Activated T-helper 17 cell treated with anti-CD3 and anti-CD28 coated beads, Interleukin-2, amount 50 U/mL, for 72 hours (primary cell): ENCODE measurements around the gene SSH2. TPM values are rescaled to one million over a fixed set of nuclear protein-coding genes. Genes with fewer than 3 reads are reported as not detected.
"Not testable (repeated sequence)": the region's sequence is repeated elsewhere in the genome, so short reads cannot be mapped to it uniquely, and the experiment has no call there.

Source experiments
- ATAC-seq: fragments of 150-1000 bp; cut with Tn5 transposase; replicated peaks from 2 replicates; pipeline ENCODE4 v1.10.0; 2021; ENCODE audit warnings: mild to moderate bottlenecking, moderate library complexity
- H3K27ac Mint-ChIP-seq: one replicate; pipeline ENCODE4 v1.8.0; 2022; ENCODE audit warnings: mixed read lengths
- H3K27me3 Mint-ChIP-seq: one replicate; pipeline ENCODE4 v1.8.0; 2022; ENCODE audit warnings: mixed read lengths
- H3K36me3 Mint-ChIP-seq: one replicate; pipeline ENCODE4 v1.8.0; 2022; ENCODE audit warnings: low read depth, mild to moderate bottlenecking, mixed read lengths
- H3K4me1 Mint-ChIP-seq: one replicate; pipeline ENCODE4 v1.8.0; 2022; ENCODE audit warnings: mixed read lengths
- H3K4me3 Mint-ChIP-seq: one replicate; pipeline ENCODE4 v1.8.0; 2022; ENCODE audit warnings: mild to moderate bottlenecking, mixed read lengths
- H3K9me3 Mint-ChIP-seq: one replicate; pipeline ENCODE4 v1.8.0; 2022; ENCODE audit warnings: mixed read lengths
- total RNA-seq, 2 donors: library from RNA; stranded (reverse); gene quantifications; one replicate each; pipeline ENCODE4 v1.2.3, GENCODE V29; 2022

The SSH2 gene
- total RNA-seq, 2 donors from 2014 or later, result 49.7 to 50.0 TPM

DNA sequence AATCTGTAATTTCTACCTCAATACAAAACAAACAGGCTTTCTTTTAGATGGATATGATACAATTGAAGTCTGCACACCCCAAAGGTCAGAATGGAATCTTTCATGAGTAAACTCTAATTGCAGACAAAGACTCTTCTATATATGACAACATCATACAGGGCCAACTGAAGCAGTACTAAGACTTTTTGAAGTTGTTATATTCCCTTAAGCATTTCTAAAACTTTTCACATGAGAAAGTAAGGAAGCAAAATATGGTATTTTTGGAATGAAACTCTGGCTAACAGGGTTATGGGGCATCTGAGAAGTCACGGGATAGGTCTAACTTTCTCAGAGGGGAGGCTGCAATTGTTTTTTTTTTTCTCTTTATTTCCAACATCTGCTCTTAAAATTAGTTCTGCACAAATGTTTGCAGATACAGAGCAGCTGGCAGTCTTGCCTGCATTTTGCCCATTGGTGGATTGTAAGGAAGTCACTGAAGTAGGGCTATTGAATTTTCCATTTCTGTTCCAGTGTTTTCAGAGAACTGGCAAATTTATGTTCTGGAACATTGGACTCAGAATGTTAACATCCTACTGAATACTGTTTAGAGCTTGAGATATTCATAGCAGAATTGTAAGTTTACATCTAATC, 59.1 kb downstream of the SSH2 start:
- Mint-ChIP-seq H3K27me3 (no peaks in the 10 kb centered on the region), H3K9me3 (no peaks in the 10 kb centered on the region), H3K27ac (no peak overlapping the region), H3K4me1 (peaks cover 12% of the 10 kb centered on the region), H3K4me3 (no peak overlapping the region), H3K36me3 (no peaks in the 10 kb centered on the region)
- no peak for ATAC-seq

DNA sequence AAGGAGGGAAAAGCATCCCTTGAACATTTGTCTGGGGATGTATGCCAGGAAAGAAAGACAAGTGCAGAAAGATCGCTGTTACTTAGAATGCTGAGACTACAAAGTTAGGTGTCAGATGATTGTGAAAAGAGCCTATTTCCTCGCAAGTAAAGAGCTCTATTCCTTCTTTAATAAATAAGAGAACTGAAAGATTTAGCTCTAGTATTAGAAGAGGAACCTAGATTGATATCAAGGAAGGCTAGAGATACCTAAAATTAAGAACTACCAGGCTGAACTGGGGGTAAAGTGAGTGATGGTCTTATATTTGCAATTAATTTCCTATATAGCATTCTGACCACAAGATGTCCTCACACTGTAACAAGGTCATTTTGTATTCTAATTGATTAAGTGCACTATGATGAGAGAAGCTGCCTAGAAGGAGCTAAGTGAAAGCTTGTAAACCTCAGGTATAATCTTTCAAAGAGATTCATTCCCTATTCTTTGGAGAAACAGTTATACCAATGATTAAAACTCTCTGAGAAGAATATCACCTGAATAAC, 62.3 kb downstream of the SSH2 start:
- Mint-ChIP-seq H3K4me1 (no peaks in the 10 kb centered on the region), H3K4me3 (no peak overlapping the region), H3K36me3 (no peaks in the 10 kb centered on the region), H3K27me3 (no peaks in the 10 kb centered on the region), H3K9me3 (no peaks in the 10 kb centered on the region), H3K27ac (peak overlapping the region; percentile 1)
- no peak for ATAC-seq

DNA sequence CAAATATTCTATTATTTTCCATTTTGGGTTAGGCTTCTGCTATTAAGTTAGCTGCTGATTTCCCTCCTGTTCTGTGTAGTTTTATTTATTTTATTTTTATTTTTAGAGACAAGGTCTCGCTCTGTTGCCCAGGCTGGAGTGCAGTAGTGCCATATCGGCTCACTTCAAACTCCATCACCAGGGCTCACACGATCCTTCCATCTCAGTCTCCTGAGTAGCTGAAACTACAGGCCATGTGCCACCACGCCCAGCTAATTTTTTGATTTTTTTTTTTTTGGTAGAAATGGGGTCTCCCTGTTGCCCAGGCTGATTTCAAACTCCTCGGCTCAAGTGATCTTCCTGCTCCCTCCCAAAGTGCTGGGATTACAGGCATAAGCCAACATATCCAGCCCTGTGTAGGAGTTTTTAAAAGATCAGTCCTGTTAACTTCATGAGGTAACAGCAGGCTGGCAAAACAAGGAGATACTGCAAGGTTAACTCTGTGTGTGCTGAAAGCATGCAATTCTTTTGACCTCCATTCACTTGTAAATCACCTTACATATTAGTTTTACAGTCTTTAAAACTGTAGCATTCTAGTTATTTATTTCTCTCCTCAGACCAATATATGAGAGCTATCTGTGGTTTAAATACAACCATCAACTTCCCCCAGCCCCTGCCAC, 63.2 kb downstream of the SSH2 start:
- Mint-ChIP-seq H3K4me3 (no peak overlapping the region), H3K36me3 (no peaks in the 10 kb centered on the region), H3K27ac (peak overlapping the region; percentile 1), H3K4me1 (no peaks in the 10 kb centered on the region), H3K9me3 (no peaks in the 10 kb centered on the region), H3K27me3 (no peaks in the 10 kb centered on the region)
- ATAC-seq, result no peak

DNA sequence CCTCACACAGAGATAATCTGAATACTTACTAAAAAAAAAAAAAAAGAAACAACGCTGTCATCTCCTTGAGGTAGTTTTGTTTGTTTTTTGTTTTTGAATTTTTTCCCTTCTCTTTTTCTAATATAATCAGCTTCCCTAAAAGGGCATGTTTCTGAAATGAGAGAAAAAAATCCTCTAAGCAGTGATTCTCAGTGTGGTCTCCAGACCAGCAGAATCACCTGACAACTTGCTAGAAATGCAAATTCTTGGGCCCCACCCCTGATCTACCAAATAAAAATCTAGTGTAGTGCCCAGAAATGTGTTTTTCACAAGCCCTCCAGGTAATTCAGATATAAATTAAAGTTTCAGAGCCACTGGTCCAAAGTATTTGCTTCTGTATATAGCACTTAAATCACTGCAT, 65.4 kb downstream of the SSH2 start:
- ATAC-seq, result no peak
- no peaks in the 10 kb centered on the region for H3K36me3 Mint-ChIP-seq
- no peaks in the 10 kb centered on the region for H3K27me3 Mint-ChIP-seq
- H3K4me1 Mint-ChIP-seq, result no peaks in the 10 kb centered on the region
- H3K9me3 Mint-ChIP-seq, result no peaks in the 10 kb centered on the region
- no peak overlapping the region for H3K27ac Mint-ChIP-seq
- no peak overlapping the region for H3K4me3 Mint-ChIP-seq

DNA sequence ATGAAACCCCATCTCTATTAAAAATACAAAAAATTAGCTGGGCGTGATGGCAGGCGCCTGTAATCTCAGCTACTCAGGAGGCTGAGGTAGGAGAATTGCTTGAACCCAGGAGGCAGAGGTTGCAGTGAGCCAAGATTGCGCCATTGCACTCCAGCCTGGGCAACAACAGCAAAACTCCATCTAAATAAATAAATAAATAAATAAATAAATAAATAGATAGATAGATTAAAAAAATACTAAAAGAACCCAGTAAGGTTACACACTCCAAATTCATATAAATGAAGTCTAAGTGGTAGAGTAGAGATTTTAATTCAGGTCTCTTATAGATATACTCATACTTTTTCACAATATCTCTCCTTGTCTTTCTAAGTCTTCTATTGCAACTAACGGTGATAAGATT, 65.9 kb downstream of the SSH2 start:
- ATAC-seq, H3K27ac Mint-ChIP-seq, H3K4me3 Mint-ChIP-seq, H3K36me3 Mint-ChIP-seq, H3K9me3 Mint-ChIP-seq, H3K4me1 Mint-ChIP-seq, H3K27me3 Mint-ChIP-seq: not testable (repeated sequence)

DNA sequence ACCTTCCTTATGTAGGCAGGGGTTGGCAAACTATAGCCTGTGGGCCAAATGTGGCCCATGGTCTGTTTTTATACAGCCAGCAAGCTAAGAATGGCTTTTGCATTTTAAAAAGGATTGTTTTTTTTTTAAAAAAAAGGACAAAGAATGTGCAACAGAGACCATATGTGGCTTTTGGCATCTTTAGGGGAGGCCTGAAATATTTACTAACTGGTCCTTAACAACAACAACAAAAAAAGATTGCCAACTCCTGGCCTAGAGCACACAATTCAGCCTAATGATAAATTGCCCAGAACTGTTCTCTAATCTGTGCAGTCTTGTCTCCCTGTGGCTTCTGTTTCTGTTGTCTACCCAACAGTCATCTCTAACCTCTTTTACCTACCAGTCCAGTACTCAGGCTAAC, 67.1 kb downstream of the SSH2 start:
- ATAC-seq, result no peak
- no peaks in the 10 kb centered on the region for H3K36me3 Mint-ChIP-seq
- H3K27ac Mint-ChIP-seq, result no peak overlapping the region
- H3K4me1 Mint-ChIP-seq, result no peaks in the 10 kb centered on the region
- H3K4me3 Mint-ChIP-seq, result no peak overlapping the region
- peaks cover under 1% of the 10 kb centered on the region for H3K9me3 Mint-ChIP-seq
- H3K27me3 Mint-ChIP-seq, result no peaks in the 10 kb centered on the region

DNA sequence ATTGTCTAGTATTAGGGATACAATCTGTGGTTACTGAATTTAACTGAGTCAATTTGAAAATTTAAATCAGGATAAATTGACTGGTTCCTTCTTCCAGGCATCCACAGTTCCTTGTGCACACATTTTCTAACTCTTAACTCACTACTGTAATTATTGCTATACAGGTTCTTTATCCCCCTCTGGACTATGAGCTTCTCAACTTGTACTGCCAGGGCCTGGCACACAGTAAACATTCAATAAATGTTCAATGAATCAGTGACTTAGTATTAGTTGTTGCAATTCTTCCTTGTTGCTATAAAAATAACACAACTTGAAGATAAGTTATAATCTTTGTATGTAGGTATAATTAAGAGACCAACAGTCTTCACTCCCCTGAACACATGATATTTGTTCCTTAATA, 67.9 kb downstream of the SSH2 start:
- H3K27me3 Mint-ChIP-seq, result no peaks in the 10 kb centered on the region
- no peak overlapping the region for H3K27ac Mint-ChIP-seq
- peaks cover 4% of the 10 kb centered on the region for H3K9me3 Mint-ChIP-seq
- H3K4me3 Mint-ChIP-seq, result no peak overlapping the region
- H3K36me3 Mint-ChIP-seq, result no peaks in the 10 kb centered on the region
- ATAC-seq, result no peak
- no peaks in the 10 kb centered on the region for H3K4me1 Mint-ChIP-seq

DNA sequence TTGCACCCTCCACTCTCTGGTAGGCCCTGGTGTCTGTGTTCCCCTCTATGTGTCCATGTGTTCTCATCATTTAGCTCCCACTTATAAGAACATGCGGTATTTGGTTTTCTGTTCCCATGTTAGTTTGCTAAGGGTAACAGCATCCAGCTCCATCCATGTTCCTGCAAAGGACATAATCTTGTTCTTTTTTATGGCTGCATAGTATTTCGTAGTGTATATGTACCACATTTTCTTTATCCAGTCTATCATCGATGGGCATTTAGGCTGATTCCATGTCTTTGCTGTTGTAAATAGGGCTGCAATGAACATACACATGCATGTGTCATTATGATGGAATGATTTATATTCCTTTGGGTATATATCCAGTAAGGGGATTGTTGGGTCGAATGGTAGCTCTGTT, 70.6 kb downstream of the SSH2 start:
- H3K9me3 Mint-ChIP-seq, H3K27ac Mint-ChIP-seq, H3K4me1 Mint-ChIP-seq, H3K27me3 Mint-ChIP-seq, H3K4me3 Mint-ChIP-seq, H3K36me3 Mint-ChIP-seq, ATAC-seq: not testable (repeated sequence)

DNA sequence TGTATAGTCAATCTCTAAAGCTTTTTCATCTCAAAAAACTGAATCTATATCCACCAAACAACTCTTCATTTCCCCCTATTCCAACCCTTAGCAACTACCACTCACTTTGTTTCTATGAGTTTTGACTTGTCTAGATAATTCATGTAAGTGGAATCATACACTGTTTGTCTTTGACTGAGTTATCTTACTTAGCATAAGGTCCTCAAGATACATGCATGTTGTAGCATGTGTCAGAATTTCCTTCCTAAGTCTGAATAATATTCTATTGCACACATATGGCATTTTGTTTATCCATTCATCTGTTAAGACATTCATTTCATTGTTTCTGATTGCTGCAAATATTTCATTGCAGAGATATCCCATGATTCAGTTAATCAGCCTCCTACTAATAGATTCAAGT, 72.2 kb downstream of the SSH2 start:
- Mint-ChIP-seq H3K4me1 (no peaks in the 10 kb centered on the region), H3K4me3 (no peak overlapping the region), H3K27ac (no peak overlapping the region), H3K9me3 (peaks cover 4% of the 10 kb centered on the region), H3K27me3 (no peaks in the 10 kb centered on the region), H3K36me3 (no peaks in the 10 kb centered on the region)
- ATAC-seq, result no peak

DNA sequence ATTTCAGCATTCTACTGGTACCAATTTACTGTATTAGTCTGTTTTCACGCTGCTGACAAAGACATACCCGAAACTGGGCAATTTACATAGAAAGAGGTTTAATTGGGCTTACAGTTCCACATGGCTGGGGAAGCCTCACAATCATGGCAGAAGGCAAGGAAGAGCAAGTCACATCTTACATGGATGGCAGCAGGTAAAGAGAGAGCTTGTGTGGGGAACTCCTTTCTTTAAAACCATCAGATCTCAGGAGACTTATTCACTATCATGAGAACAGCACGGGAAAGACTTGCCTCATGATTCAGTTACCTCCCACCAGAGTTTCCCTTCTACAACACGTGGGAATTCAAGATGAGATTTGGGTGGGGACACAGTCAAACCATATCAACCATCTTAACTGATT, 72.9 kb downstream of the SSH2 start:
- not testable (repeated sequence) for H3K4me1 Mint-ChIP-seq, H3K36me3 Mint-ChIP-seq, H3K4me3 Mint-ChIP-seq, H3K27ac Mint-ChIP-seq, ATAC-seq, H3K9me3 Mint-ChIP-seq, H3K27me3 Mint-ChIP-seq

DNA sequence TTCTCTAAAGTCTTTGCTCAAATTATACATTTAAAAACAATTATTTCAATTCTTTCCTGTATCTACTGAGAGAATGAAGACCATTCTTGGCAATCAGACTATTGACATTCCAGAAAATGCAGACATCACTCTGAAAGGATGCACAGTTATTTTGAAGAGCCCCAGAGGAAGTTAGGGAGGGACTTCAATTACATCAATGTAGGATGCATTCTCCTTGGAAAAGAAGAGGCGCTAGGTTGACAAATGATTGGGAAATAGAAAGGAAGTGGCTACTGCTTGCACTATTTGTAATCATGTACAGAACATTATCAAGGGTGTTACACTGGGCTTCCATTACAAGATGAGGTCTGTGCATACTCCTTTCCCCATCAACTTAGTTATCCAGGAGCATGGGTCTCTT, 74.3 kb downstream of the SSH2 start:
- Mint-ChIP-seq H3K27me3 (no peaks in the 10 kb centered on the region), H3K4me1 (no peaks in the 10 kb centered on the region), H3K27ac (no peak overlapping the region), H3K9me3 (peaks cover 4% of the 10 kb centered on the region), H3K4me3 (no peak overlapping the region), H3K36me3 (no peaks in the 10 kb centered on the region)
- no peak for ATAC-seq

DNA sequence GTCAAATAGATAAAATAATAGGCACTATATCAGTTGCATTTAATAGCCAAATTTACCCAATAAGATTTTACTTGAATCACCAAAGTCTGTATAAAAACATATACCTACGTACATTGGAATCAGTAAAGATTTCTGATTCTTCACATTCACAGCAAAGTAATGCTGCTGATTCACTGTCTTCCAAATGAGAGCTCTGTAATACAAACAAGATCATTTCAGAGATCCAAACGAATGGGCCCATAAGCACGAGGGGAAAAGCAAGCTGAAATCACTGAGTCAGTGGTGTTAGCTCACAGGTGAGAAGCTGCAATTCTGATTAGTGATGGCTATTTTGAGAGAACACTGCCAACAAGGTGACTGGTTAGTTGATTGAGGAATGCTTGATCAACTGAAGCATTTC, 81.3 kb downstream of the SSH2 start:
- Mint-ChIP-seq H3K27ac (no peak overlapping the region), H3K4me1 (no peaks in the 10 kb centered on the region)
- no peak for ATAC-seq

DNA sequence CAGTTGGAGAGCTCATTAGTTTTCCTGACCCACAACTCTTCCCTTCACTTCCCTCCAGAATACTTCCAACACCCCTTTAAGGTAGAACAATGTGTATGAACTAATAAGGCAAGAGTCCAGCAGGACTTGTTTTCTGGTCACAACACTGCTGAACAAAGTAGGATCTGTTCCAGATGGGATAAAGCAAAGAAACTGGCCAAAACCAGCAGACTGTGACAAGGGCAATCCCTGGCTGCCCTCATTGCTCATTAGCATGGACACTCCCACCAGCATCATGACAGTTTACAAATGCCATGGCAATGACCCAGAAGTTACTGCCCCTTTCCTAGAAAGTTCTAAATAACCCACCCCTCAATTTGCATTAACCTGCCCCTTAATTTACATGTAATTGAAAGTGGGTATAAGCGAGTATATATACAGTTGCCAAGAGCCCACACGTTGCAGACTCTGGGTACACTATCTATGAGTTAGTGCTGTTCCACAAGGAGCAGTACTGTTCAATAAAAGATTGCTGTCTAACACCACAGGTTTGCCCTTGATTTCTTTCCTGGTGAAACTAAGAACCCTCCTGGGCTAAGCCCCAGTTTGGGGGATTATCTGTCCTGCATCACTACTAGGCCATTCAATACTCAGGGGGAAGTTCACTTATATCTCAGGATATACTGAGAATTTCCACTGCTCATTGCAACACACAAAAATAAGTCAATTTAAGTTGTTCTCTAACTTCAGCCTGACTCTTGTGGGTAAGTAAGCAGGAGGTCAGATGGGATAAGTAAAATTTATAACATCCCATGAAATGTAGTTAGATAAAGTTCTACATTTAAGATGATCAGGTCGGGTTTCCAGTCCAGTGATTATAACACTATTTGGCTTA, 82.3 kb downstream of the SSH2 start:
- Mint-ChIP-seq H3K9me3 (no peaks in the 10 kb centered on the region), H3K4me3 (no peak overlapping the region), H3K36me3 (peaks cover 13% of the 10 kb centered on the region), H3K27me3 (no peaks in the 10 kb centered on the region), H3K4me1 (no peaks in the 10 kb centered on the region), H3K27ac (no peak overlapping the region)
- no peak for ATAC-seq

More for the DNA sequence above, 81.3 kb downstream of the SSH2 start:
- Mint-ChIP-seq H3K27me3 (no peaks in the 10 kb centered on the region), H3K4me3 (no peak overlapping the region), H3K36me3 (peaks cover 13% of the 10 kb centered on the region), H3K9me3 (no peaks in the 10 kb centered on the region)

DNA sequence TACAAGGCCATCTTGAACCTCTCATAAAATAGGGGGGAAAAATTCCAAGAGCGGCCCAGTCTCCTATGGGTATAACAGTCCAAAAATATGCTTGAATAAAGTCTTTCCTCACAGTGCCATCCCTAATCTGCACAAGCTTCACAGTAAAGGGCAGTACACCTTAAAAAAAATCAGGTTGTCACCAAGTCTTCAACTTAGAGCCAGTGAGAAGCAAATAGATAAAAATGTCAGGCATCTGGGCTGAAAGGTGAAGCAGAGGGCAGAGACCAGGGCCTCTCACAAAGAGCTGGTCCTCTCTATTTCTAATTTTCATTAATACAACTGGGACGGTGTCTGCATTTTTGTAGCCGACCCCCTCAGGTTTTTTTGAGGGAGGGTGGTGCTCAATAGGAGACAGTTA, 82.9 kb downstream of the SSH2 start:
- H3K27me3 Mint-ChIP-seq, result no peaks in the 10 kb centered on the region
- ATAC-seq, result no peak
- peaks cover 13% of the 10 kb centered on the region for H3K36me3 Mint-ChIP-seq
- H3K4me1 Mint-ChIP-seq, result no peaks in the 10 kb centered on the region
- H3K9me3 Mint-ChIP-seq, result no peaks in the 10 kb centered on the region
- no peak overlapping the region for H3K4me3 Mint-ChIP-seq
- H3K27ac Mint-ChIP-seq, result no peak overlapping the region

DNA sequence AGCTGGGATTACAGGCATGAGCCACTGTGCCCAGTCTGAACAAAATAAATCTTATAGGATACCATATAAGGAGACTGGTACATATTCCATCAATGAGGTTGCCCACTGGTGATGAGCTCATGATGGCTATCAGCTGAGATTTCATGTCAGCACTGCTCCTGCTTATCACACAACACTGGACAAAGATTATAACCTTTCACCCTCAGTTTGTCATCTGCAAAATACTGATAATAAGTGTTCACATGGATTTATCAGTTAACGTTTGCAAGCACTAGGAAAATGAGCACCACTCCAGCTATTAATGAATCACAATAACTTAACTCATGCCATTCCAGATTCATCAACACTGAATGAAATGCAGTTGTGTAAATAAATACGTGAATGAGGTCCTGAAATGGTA, 83.7 kb downstream of the SSH2 start:
- Mint-ChIP-seq H3K4me3 (no peak overlapping the region), H3K27me3 (no peaks in the 10 kb centered on the region), H3K36me3 (peaks cover 13% of the 10 kb centered on the region), H3K4me1 (no peaks in the 10 kb centered on the region), H3K27ac (no peak overlapping the region), H3K9me3 (no peaks in the 10 kb centered on the region)
- ATAC-seq, result no peak
